H4 (cell line): ENCODE measurements around the gene FMNL1. TPM values are rescaled to one million over a fixed set of nuclear protein-coding genes. Genes with fewer than 3 reads are reported as not detected.
A peak's percentile ranks its signal among the peaks of the same experiment; 100 is the strongest.
"Not testable (repeated sequence)": the region's sequence is repeated elsewhere in the genome, so short reads cannot be mapped to it uniquely, and the experiment has no call there.

Experiments used
- DNase-seq: peaks from one replicate; pipeline ENCODE4 v3.0.0-alpha.2; 2015; ENCODE audit warnings: low spot score
- total RNA-seq: library from RNA; depleted of rRNA; stranded (reverse); fragments of >200 nt; shearing (Covaris generic); gene quantifications from 2 replicates; pipeline ENCODE4 v1.2.3, GENCODE V29; 2014; rRNA removed

The FMNL1 gene
- 4.4 and 6.7 TPM in 2 replicates for total RNA-seq

- DNase-seq = peak; percentile 13
Measured at GRCh38 chr17:45221081-45222013, at the start of gene FMNL1. Gene FMNL1 (plus strand): TSS chr17:45221885. CDS start chr17:45222125, 240 bp downstream.

- DNase-seq = no peak
Measured at GRCh38 chr17:45172232-45172540, 49.5 kb upstream of the FMNL1 start.

GRCh38 chr17:45172541-45173286 lies 49.0 kb upstream of the FMNL1 start:
- peak; percentile 89 for DNase-seq

- no peak for DNase-seq
Measured at GRCh38 chr17:45175759-45176115, 45.9 kb upstream of the FMNL1 start.

GRCh38 chr17:45177563-45177962 lies 44.1 kb upstream of the FMNL1 start:
- DNase-seq = no peak

GRCh38 chr17:45184144-45184543 lies 37.5 kb upstream of the FMNL1 start:
- DNase-seq = no peak

GRCh38 chr17:45186801-45187354 lies 34.8 kb upstream of the FMNL1 start:
- no peak for DNase-seq

GRCh38 chr17:45189009-45189408 lies 32.7 kb upstream of the FMNL1 start:
- DNase-seq = no peak

- DNase-seq = no peak
Measured at GRCh38 chr17:45190503-45191255, 31.0 kb upstream of the FMNL1 start.

- DNase-seq = no peak
Measured at GRCh38 chr17:45195424-45195823, 26.3 kb upstream of the FMNL1 start.

GRCh38 chr17:45197108-45197507 lies 24.6 kb upstream of the FMNL1 start:
- no peak for DNase-seq

GRCh38 chr17:45197555-45198334 lies 23.9 kb upstream of the FMNL1 start:
- DNase-seq = peak; percentile 79

GRCh38 chr17:45200701-45201100 lies 21.0 kb upstream of the FMNL1 start:
- DNase-seq = no peak

- no peak for DNase-seq
Measured at GRCh38 chr17:45201457-45201856, 20.2 kb upstream of the FMNL1 start.

GRCh38 chr17:45201880-45202279 lies 19.8 kb upstream of the FMNL1 start:
- not testable (repeated sequence) for DNase-seq

- peak; percentile 81 for DNase-seq
Measured at GRCh38 chr17:45218895-45219661, 2.6 kb upstream of the FMNL1 start.

- DNase-seq = no peak
Measured at GRCh38 chr17:45220079-45220478, 1.6 kb upstream of the FMNL1 start.

GRCh38 chr17:45222014-45222288 lies 266 bp downstream of the FMNL1 start:
- no peak for DNase-seq

GRCh38 chr17:45222289-45222995 lies 757 bp downstream of the FMNL1 start:
- DNase-seq = no peak

GRCh38 chr17:45222996-45223538 lies 1.4 kb downstream of the FMNL1 start:
- peak; percentile 8 for DNase-seq
